Measurements from ENCODE around the gene CHRM5.

CHRM5 gene

DNA sequence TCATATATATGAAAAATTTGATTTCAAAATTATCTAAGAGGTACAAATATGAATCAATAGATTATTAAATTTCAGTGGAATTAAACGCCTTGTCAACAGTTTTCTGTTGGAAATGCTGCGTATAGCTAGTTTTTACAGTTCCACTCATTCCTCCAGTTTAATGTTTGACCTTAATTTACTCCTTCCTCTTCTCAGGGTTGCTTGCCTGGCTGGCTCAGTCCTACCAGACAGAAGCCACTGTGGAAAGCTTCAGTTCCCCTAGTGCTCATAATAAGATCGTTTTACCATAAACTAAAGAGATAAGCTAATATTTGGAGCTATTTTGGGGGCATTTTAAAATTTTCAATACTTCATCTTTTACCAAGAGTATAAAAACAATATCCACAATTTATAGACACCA lies 110.6 kb downstream of the CHRM5 start:
- no peak overlapping the region for H3K4me3 ChIP-seq (ENCODE audit: low read depth, low read length)

DNA sequence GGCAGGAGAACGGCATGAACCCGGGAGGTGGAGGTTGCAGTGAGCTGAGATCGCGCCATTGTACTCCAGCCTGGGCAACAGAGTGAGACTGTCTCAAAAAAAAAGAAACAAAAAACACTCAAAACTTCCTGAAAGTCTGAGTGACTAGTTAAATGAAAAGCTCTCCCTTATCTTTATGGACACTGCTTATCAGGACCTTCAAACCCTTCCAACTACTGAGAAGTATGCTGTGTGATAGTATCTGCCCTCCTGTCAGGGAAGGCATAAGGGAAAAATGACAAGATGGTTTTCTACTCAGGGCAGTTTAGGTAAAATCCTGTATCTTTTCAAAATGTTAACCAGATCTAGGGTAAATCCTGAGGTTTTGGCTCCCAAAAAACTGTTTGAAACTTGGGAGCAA lies 111.6 kb downstream of the CHRM5 start:
- no peak overlapping the region for H3K4me3 ChIP-seq (ENCODE audit: low read depth, low read length)

DNA sequence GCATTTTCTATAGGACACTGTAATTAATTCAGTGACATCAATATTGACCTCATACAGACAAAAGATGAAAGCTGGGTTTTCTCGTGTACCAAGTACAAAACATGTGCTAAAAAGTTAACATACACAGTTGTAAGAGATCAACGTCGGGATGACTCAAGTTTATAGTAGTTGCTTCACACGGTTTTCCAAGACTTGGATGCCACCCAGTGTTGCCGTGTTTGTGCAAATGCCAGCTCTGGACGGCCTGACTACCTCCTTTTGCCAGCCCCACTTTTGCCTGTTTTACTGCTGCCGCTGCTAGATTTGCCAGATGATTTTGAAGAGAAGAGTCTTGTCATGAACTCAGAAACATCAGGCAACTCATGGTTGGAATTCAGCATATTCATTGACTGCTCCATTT lies 115.8 kb downstream of the CHRM5 start:
- H3K4me3 ChIP-seq (ENCODE audit: low read depth, low read length) = no peak overlapping the region

DNA sequence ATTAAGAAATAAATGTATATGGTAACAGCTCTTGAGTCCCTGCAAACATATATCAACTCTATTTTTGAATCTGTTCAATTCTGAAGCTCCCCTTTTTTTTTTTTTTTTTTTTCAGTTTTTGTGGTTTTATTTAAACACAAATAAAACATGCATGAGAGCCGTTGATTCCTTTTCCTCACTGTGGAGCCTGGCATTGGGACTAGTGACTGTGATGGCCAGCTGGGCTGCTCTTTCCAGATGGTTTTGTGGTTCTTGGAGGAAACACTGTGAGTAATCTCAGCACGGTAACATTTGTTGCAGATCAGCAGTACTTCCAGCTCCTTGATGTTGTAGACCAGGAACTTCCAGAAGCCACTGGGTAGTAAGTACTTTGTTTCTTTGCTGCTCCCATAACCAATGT lies 117.4 kb downstream of the CHRM5 start:
- no peak overlapping the region for H3K4me3 ChIP-seq (ENCODE audit: low read depth, low read length)

GRCh38 chr15:34099914-34100313 lies 131.6 kb downstream of the CHRM5 start:
- H3K4me3 ChIP-seq (ENCODE audit: low read depth, low read length) = no peak overlapping the region

GRCh38 chr15:34101366-34102174 lies 133.3 kb downstream of the CHRM5 start, which contains the start of the genes EMC7 and PGBD4:
Gene EMC7, minus strand, starts transcription at chr15:34101862. Its CDS starts 23 bp downstream, at chr15:34101839.
Gene PGBD4, plus strand, starts transcription at chr15:34102083. Its CDS starts 449 bp downstream, at chr15:34102532.
- H3K4me3 ChIP-seq (ENCODE audit: low read depth, low read length) = peak within 1 kb of the TSS; percentile 81

GRCh38 chr15:34102175-34102925 lies 134.1 kb downstream of the CHRM5 start:
- H3K4me3 ChIP-seq (ENCODE audit: low read depth, low read length) = peak overlapping the region; percentile 81

DNA sequence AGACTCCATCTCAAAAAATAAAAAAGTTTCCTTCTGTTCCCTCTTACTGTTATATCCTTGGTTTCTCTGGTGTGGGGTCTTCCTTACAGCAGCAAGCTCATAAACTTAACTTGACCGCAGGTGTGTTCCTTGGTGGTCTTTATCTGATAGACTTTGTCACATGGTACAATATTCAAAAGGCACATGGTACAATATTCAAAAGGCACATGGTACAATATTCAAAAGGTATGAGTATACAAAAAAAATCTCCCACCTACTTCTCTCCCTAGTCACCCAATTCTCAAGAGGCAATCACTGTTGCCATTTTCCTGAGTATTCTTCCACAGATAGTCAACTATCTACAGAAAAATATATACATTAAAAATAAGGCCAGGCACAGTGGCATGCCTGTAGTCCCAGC lies 138.1 kb downstream of the CHRM5 start:
- H3K4me3 ChIP-seq (ENCODE audit: low read depth, low read length) = no peak overlapping the region

- H3K4me3 ChIP-seq (ENCODE audit: low read depth, low read length) = no peak overlapping the region
Observed at GRCh38 chr15:34107315-34107714, 139.0 kb downstream of the CHRM5 start.

DNA sequence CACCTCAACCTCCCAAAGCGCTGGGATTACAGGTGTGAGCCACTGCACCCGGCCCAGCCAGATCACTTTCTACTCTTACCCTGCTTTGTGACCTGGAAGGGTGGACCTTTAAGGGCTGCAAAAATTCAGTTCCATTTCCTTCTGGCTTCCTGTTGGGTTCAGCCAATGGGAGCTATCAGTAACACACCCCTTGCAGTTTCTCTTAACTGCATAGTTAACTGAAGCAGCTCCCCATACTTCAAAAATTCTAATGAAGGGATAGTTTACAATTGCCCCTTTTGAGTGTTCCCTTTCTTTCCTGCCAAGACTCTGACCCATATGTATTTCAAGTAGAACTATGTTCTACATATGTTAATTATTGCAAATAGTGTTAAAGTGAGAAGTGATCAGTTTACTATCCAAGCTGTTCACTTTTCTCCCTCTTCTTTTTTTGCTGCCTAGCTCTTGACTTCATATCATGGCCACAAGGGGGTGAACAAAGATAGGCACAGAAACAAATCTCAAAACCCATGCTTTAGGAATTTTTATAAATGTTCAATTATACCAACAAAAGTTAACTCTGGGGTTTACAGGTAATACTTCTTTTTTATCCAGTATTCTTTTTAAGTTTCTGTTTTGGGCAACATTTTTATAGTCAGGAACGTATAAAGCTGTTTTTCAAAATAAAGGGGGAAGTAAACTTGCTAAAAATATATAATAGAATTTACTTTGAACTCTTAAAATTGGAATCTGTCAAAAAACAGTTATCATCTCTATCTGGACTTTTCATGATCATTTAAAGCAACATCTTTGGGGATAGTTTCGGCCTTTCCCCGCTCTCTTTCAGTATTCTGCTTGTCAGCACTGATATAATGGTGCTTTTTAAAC lies 141.7 kb downstream of the CHRM5 start:
- no peak overlapping the region for H3K4me3 ChIP-seq (ENCODE audit: low read depth, low read length)

GRCh38 chr15:34111488-34111887 lies 143.2 kb downstream of the CHRM5 start:
- no peak overlapping the region for H3K4me3 ChIP-seq (ENCODE audit: low read depth, low read length)

- H3K4me3 ChIP-seq (ENCODE audit: low read depth, low read length) = no peak overlapping the region
Observed at GRCh38 chr15:34114215-34114614, 145.9 kb downstream of the CHRM5 start.

DNA sequence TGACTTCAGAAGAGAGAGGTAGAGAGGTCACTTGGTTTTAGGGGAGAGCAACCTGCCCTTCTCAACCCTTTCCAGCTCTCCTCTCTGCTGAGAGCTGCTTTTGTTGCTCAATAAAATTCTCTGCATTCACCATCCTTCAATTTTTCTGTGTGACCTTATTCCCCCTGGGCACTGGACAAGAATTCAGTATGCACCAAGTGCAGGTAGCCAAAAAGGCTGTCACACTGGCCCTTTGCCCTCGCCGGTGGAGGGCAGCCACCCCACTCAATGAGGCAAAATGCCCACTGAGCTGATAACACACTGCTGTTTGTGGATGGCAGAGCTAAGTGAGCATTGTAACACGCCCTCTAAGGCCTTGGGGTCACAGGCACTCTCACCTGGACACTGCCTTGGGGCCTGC lies 146.4 kb downstream of the CHRM5 start:
- no peak overlapping the region for H3K4me3 ChIP-seq (ENCODE audit: low read depth, low read length)

DNA sequence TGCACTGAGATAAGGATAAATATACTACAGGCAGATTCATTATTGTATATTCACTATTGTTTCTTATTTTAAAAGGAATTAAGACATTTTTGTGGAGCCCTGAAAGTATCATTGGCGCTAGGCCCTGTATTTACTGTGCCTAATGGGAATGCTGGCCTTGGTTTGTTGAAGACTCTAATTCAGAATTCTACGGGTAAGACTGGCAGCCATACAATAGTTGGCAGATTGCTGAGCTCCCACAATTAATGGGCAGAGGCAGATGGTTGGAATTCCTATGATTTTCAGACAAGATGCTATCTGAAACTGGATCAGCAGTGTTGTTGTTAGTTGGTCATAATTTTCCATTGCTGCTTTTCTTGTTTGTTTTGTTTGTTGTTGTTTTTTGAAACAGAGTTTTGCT lies 148.3 kb downstream of the CHRM5 start:
- no peak overlapping the region for H3K4me3 ChIP-seq (ENCODE audit: low read depth, low read length)

All from iPS-11a (cell line).